Posterior cingulate gyrus (tissue), 11 donors: ENCODE data around the gene C1orf21.

ENCODE experiments used
- DNase-seq, 10 donors: peaks; one replicate each; pipeline versions ENCODE4 v3.0.0 to v3.0.0-alpha.2; 2020 to 2021; ENCODE audit warnings: mixed read lengths in 3 of 10
- intact Hi-C: fragments of 100-400 bp; cut with DNase I; formaldehyde crosslinking; loops from one replicate; pipeline ENCODE4 v1.15.1; 2023

Gene C1orf21

DNA sequence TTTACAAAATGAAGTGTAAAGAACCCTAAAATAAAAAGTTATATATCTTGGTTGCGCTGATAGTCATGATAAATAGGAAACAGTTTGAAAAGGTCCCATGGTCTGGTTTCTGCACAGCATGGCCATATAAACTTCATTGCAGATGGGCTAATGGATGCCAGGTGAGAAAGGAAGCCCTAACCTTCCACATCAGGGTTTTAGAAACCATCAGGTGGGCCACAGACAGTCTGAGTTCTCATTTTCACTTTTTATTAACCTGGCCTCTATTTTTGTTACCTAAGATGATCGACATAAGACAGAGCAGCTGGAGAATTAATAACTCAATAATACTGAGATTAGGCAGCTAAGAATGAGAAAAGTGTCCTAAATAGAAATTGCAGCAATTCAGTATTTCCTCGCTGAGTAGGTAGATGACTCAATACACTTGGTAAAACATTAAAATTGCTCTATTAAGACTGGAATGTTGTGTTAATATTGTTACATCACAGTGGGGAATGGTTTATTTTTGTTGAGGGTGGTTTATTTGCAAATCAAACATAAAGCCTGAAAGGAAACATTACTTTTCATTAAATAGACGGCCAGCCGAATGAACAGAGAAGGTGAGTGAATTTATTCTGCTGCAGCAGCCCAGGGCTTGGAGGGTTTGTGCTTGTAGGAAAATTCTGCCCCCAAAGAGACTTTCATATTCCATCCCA, 21.1 kb downstream of the C1orf21 start:
- DNase-seq, result no peak
- intact Hi-C loops, result no loop called here

DNA sequence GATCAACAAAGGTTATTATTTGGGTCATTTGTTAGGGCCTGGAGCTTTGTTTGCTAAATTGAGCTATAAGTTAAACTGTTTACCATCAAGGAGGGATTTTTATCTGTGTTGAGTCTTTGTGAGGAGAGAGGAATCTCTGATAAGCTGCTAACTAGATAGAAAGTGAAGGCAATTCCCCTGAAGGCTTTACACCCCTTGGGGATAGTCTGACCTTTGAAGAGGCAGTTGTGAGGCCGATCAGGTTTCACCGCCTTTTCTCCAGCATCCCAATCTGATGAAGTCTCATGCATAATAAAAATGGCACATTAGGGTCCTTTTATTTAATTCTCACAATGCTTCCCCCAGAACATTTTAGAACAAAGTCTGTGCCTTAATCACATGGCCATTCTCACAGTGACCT, 21.8 kb downstream of the C1orf21 start:
- intact Hi-C loops, result no loop called here
- no peak for DNase-seq

DNA sequence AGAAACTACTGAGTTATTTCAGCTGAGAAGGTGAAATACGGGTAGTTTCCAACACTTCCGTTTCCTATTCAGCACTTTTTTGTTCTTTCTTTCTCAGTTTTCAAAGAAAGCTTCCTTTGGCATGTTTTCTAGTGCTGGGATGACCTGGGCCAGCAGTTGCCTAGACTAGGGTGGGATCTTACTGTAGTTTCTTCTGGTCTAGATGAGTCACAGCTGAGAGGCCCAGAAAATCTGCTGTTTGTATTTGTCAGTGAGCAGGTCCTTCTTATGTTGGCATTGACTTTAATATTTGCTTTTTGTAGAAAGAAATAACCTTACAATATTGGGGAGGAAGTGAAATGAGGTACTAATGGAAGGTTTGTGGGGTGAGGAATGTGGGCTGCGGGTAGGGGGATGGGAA, 22.2 kb downstream of the C1orf21 start:
- intact Hi-C loops, result no loop called here
- no peak for DNase-seq

DNA sequence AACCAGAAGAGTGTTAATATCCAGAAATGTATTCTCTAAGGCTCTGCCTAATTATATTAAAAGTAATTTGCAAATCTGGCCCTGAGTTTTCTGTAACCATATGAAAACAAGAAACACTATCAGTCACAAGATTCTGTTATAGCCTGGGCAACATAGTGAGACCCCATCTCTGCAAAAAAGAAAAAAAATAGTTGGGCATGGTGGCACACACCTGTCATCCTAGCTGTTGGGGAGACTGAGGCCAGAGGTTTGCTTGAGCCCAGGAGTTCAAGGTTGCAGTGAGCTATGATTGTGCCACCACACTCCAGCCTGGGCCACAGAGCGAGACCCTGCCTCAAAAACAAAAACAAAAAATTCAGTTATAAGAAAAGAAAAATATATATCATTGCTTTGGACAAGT, 25.6 kb downstream of the C1orf21 start:
- intact Hi-C loops, result no loop called here
- no peak for DNase-seq

DNA sequence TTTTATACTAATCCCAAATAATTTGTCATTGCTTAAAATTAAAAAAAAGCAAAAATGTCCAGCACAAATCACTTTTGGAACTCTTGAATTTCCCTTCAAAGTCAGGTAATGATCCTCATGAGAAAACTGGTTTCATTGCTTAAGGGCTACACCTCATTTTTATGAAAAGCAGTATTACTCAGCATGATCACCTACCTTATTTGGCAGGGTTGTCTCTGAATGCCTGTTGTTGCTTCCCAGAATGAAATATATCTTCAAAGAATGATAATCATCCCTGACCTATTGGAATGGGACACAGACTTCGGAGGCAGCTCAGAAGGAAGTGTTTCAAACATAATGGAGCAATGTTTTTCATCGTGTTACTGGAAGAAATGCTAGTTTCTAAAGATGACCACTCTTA, 29.7 kb downstream of the C1orf21 start:
- intact Hi-C loops, result no loop called here
- no peak for DNase-seq

DNA sequence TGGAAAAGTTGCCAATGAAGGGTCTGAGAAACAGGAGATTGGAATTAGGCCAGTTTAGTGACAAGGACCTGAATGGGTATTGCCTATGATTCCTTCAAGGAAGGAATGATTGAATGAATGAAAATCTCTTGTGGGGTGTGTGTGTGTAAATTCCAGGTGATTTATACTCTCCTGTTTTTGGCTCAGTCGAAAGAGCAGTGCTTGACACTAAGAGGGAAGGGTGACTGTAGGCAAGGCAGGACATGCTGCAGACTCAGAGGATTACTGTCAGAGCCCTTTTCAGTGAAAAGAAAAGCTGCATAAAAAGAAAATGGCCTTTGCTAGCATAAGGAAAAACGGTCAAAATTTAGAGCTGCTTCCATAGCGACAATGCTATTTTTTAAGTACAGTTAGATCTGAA, 30.1 kb downstream of the C1orf21 start:
- intact Hi-C loops, result no loop called here
- no peak for DNase-seq

DNA sequence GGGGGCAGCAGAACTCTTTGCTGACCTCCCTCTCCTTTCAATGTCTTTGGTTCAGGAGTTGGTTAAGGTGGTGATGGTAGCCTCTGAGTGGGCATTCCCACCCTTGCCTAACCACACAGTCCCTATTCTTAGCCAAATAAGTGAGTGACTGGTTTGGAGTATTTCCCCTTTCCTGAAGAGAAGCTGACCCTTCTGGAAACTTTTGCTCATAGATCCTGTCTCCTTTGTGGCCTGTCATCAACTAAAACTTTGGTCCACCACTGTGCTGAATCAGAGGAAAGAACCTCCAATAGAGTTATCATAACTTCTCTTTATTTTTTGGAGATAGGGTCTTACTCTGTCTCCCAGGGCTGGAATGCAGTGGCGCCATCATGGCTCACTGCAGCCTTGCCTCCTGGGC, 31.1 kb downstream of the C1orf21 start:
- DNase-seq, result no peak

DNA sequence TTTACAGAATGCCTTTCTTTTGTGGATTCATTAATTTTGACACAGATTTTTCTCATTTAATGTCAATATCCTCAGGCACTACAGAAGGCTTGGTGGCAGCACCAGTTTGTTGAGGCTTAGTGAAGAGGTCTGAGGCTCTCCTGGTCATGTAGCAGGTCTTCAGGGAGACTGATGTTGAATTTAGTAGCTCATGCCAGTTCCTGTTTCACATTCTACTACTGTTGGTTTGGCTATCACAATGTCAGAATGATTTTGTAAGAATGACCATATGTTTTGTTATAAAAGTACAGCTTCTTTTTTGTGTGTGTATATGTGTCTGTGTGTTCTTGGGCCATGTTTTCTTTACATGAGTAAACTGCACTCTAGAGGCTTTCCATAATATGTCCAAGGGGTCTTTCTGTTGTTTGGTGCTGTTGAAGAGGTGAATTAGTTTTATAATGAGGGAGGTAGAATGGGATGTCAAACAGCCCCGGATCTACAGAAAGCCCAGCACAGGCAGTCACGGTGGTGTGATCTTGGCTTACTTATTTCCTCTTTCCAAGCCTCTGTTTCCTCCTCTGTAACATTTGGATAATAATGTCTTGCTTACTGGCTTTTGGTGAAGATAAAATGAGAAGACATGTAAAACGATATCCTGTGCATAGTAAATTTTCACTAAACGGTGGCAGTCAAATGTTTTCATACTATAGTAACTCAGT, 32.0 kb downstream of the C1orf21 start:
- intact Hi-C loops, result no loop called here
- DNase-seq, result no peak

More for the DNA sequence above, 31.1 kb downstream of the C1orf21 start:
- intact Hi-C loops, result no loop called here

DNA sequence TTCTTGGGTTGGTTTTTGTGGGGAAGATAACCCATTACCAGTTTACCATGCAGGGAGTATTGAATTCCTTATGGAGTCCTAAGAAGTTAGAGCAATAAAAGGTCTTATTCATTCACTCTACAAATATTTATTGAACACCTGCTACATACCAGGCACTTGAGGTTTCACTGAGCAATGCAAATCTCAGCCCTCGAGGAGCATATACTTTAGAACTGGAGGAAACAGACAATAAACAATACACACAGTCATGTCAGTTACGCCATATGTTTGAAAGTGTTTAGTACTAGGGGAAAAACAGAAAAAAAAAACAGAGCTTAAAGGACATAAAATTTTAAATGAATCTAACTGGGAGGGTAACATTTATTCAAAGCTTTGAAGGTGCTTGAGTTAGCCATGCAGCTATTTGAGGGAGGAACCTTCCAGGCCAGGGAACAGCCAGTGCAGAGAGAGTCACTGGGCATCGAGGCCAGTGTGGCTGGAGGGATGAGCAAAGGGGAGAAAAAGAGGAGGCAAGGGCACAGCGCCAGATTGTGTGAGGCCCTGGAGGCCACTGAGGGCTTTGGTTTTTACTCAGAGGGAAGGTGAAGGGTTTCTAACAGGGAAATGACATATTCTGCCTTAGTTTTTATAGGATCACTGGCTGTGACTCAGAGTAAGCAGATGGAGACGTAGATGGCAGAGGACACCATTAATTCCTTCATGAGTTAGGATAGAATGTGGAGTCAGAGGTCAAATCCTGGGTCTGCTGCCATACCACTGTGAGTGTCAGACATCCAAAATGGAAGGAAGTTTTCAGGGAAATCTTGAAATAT, 32.7 kb downstream of the C1orf21 start:
- DNase-seq, result no peak
- intact Hi-C loops, result no loop called here

DNA sequence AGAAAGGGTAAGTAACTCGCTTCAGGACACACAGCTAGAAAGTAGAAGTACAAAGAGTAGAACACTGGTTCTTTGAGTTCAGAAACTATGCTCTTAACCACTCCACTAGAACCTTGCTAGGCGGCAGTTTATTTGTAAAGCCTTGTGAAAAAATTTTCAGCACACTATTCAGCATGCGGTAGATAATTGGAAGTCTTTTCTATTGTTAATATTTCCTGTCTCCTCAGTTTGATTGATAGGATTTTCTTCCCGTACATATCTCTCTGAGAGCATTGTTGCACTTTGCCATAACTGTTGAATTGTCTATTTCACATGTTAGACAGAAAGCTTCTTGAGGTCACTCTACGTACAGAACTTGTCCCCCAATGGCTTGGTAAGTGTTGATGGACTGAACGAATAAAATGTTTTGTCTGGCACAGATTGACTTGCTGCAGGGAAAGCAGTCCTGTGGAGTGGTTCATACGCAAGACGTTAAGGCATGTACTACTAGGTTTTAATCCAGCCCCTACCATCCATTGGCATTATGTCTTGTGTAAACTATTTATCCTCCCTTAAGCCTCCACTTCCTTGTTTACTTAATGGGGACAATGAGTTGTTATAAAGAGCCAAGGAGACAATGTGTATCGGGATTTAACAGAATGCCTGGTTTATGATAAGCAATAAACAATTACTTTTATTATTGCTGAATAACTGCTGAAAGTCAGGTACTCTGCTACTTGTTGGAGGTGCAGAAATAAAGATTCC, 35.8 kb downstream of the C1orf21 start:
- DNase-seq, result no peak
- intact Hi-C loops, result no loop called here

DNA sequence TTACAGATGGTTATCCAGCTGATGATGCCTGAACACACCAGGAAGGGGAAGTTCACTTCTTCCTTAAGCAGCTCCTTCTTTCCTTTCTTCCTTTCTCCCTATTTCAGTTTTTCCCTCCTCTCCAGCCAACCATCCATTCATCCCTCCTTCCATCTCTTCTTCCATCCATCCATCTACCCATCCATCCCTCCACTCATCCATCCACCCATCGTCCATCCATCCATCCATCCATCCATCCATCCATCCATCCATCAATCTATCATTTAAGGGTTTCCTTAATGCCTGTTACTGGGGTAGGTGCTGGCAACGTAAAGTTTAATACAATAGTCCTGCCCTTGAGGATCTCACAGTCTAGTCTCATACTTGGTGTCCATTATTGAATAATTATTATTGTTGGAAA, 36.8 kb downstream of the C1orf21 start:
- intact Hi-C loops, result no loop called here
- no peak for DNase-seq

DNA sequence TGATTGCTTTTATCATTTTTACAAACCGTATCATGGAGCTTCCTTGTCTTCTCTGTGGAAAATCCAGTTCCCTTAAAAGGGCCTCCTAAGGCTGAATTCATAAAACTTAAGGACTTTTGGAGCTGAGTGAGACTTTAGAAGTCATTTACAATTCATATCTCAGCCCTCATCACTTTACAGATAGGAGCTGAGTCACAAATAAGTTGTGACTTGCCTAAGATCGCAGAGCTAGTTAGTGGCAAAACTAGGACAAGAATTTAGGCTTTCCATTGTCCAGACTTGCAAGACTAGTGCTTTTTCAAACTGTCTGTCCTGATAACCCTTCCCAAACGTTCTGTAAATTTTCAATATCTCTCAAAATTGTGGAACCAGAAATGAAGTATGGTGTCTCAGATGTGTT, 37.3 kb downstream of the C1orf21 start:
- intact Hi-C loops, result no loop called here
- no peak for DNase-seq

DNA sequence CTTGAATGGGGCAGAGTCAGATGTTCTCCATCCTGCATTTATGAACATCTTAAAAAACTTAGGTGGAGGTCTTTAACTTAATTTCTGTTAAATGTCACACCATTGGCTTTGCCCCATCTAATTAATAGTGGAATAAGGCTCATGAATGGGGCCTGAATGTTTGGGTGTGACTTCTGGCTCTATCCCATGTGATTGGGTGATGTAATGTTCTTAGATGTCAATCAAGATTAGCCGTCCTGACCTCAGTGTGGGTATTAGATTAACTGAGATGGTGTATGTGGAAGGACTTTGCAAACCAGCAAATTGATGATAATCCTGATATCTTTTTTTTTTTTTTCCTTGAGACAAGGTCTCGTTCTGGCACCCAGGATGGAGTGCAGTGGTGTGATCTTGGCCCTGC, 38.1 kb downstream of the C1orf21 start:
- intact Hi-C loops, result no loop called here
- DNase-seq, result no peak

DNA sequence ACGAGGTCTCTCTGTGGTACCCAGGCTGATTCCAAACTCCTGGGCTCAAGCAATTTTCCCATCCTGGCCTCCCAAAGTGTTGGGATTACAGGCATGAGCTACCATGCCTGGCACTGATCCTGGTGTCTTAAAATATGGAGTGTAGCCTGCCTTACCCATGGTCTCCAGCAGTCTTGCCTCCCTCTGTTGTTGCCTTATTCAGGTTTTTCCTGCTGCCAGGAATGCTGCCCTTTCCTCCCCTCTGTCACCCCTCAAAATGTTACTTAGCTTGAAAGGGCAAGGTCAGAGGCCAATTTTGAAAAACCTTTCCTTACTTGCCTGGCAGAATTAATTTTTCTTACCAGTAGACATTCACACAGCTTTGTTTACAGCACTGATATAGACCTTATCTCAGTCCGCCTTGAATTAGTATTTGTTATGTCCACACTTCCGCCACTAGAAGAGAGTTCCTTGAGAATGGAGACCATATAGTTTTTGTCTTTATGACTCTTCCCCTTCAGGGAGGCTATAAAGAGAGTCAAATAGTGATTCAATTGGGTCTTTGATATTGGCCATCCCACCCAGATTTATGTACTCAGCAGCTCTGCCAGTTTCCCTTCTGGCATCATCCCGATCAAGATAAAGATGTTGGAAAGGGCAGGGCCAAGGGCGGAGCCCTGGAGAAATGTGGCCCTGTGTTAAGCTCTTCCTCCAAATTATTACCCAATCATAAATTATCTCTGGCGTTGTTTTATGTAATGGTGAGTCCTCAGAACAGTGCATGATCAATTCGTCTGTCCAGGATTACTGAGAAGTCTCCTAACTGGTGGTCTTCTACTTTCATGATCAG, 38.8 kb downstream of the C1orf21 start:
- intact Hi-C loops, result no loop called here
- no peak for DNase-seq

DNA sequence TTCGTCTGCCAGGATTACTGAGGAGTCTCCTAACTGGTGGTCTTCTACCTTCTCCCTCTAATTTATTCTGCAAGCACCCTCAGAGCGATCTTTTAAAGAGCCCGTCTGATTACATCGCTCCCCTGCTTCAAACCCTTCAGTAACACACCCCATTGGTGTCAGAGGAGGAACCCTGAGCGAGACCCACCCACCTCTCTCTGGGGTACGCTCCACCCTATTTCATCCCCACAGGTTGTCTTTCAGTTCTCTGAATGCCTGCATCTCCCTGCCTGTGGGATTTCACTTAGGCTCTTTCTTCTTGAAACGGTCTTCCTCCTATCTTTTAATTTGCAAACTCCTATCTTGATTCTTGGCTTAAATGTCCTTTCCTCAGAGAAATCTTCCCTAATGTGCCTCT, 39.4 kb downstream of the C1orf21 start:
- intact Hi-C loops, result no loop called here
- DNase-seq, result no peak

DNA sequence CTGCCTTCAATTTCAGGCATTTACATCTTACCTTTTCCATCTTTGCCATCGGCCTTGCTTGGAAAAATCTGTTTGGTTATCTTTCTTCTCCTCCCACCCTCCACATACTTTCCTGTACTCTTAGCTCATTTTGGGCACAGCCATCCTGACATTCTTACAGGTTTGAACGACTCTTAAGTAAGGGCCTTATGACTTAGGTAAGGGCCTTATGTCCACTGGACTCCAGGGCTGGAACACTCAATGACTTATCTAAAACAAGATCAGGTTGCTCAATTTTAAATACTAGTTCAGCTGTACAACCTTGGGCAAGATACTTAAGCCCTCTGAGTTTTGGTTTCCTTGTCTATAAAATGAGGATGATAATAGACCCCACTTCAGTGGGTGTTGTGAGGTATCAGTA, 40.9 kb downstream of the C1orf21 start:
- no peak for DNase-seq
- intact Hi-C loops, result no loop called here

DNA sequence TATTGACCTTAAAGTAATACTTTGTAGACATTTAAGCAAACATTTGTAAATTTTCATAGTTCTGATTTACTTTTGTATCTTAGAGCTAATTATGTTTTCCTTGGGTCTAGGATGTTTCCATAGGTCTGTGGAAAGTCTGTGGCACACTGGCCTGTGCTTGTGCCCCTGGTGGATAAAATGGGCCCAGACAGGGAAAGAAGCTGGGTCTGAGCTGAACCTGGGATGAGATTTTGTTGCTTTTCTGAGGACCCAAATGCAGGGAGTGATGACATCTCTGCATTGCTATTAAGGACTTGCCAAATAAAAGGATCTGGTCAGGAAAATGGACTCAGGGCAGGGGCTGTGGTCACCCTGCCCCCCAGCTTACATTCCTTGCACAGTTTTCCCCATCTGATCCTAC, 41.8 kb downstream of the C1orf21 start:
- intact Hi-C loops, result no loop called here
- no peak for DNase-seq

DNA sequence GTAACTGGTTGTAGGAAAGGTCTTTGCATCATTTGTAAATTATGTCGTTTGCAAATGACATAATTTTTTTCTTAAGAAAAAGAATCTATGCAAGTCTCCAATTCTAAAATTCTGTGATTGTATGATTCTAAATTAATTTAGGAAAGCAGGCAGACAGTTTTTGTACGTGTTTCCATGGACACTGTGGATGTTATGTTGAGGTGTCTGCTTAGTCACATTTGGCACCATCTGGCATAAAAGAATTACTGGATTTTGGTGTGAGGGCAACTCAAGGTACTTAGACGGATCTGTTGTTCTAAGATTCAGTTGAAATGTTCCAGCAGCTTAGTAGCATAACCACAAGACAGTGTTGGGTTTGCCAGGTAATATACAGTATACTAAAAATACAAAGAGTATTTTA, 42.5 kb downstream of the C1orf21 start:
- intact Hi-C loops, result no loop called here
- no peak for DNase-seq

DNA sequence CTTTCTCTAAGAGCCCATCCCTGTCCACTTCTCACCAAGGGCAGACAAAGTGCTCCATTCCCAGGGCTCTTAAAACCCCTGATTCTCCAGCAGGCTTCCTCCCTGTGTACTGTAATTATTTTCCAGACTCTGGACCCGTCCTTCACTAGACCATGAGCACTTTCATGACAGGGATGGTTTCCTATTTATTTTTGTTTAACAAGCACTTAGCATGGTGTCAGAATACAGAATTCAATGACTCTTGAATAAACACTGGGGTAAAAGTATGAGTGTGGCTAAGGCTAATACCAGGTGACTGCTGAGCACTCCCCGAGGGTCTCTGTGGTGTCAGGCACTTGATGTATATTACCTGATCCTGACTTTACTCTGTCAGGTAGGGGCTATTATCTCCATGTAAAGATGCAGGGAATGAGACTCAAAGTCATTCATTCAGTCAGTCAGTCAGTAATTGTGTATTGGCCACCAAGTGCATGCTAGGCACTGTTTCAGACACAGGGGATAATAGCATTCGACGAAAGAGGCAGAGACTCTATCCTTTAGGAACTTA, 47.2 kb downstream of the C1orf21 start:
- no peak for DNase-seq
- intact Hi-C loops, result no loop called here

DNA sequence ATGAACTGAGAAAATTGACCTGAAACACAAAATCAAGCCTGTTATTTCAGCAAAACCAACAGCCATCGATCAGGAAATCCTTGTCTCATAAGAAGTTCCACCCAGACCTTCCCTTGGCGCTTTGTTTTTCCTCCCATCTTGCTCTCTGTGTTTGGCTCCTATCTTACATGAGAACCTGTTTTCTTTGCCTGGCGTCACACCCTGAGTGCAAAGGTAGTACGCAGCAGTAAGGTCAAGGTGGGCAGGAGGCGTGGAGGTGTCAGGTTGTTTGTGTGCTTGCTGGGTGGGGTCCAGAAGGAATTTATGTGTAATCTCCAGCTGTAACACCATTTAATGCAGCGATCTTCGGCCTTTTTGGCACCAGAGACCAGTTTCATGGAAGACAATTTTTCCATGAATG, 50.5 kb downstream of the C1orf21 start:
- DNase-seq, result no peak
- intact Hi-C loops, result no loop called here
